Measurements from ENCODE around the gene EPHX1. TPM values are rescaled to one million over a fixed set of nuclear protein-coding genes. Genes with fewer than 3 reads are reported as not detected.

The EPHX1 gene
- total and polyA plus RNA-seq, 2 of the 8 experiments (the other 6 are each of a cell fraction or from before 2014, with no cell fraction given), result 45.3 to 79.1 TPM

- H3K9me3 ChIP-seq (ENCODE audit: insufficient read depth in 2 of 2, low read depth in 1 of 2, low read length in 1 of 2), result no peaks in the 10 kb centered on the region
- no peak within 1 kb of the TSS for H3K14ac ChIP-seq (ENCODE audit: insufficient read length)
- peak within 1 kb of the TSS; percentile 96 to 100 (median 100) for H3K9ac ChIP-seq (replicated peaks in 1 of 4; ENCODE audit: extremely low read depth in 1 of 4, low read depth in 3 of 4, low read length in 3 of 4)
- H2BK12ac ChIP-seq (ENCODE audit: low read depth, low read length), result peak within 1 kb of the TSS; percentile 97; the same call in 1 of the 2 replicates
- WGBS, 2 experiments (ENCODE audit: extremely low coverage in 1 of 2, insufficient coverage in 1 of 2, insufficient read length in 1 of 2, insufficient replicate concordance in 2 of 2, low coverage in 1 of 2, low lambda C conversion rate in 2 of 2, missing lambda C conversion rate in 1 of 2), result 2% methylated on average over 46 of the region's 46 CpGs; no CpG with 5 or more reads in 1 of the 2 experiments
- no peaks in the 10 kb centered on the region for H3K79me1 ChIP-seq (ENCODE audit: low read depth, low read length)
- H3K4me2 ChIP-seq (ENCODE audit: insufficient read depth in 1 of 2, low read depth in 2 of 2, low read length in 2 of 2), result peak within 1 kb of the TSS; percentile 78 to 79
- peak within 1 kb of the TSS; percentile 92 to 99 (median 96) for H3K4me3 ChIP-seq (ENCODE audit: extremely low read depth in 1 of 4, insufficient read depth in 2 of 4, low read depth in 3 of 4, low read length in 4 of 4)
- CTCF ChIA-PET (ENCODE audit: partially characterized antibody), result interaction anchor here (0.6 to 6.1 kb wide), 46 partner anchors 8 to 336 kb away, joined by 3 to 50 read pairs (median 4); partner anchors contain the start of genes EPHX1, LEFTY2 and TMEM63A
- H4K8ac ChIP-seq (ENCODE audit: extremely low read depth, insufficient read depth, low read length), result peak within 1 kb of the TSS; percentile 100
- H3K4me1 ChIP-seq (replicated peaks in 1 of 4; ENCODE audit: control insufficient read depth in 3 of 4, insufficient read depth in 4 of 4, low read length in 3 of 4), result peaks cover 1 to 5% (median 4%) of the 10 kb centered on the region in 4 experiments; a peak in 6 of 7 replicates
- 0 out of 2 replicates have a peak within 1 kb of the TSS, but pooled peaks have one; percentile 31 for H2AFZ ChIP-seq (ENCODE audit: low read length)
- peak within 1 kb of the TSS; percentile 100 for H2BK5ac ChIP-seq (ENCODE audit: low read depth, low read length)
- H3K36me3 ChIP-seq (ENCODE audit: control insufficient read depth in 2 of 4, insufficient read depth in 4 of 4, low read length in 3 of 4), result peaks cover 0 to 13% (median 4%) of the 10 kb centered on the region in 4 experiments; a peak in 5 of 8 replicates
- H2BK15ac ChIP-seq (ENCODE audit: low read length), result peak within 1 kb of the TSS; percentile 72; the same call in 1 of the 2 replicates
- peak within 1 kb of the TSS; percentile 85 for H4K5ac ChIP-seq (ENCODE audit: insufficient read length, low read depth, low read length)
- H3K4ac ChIP-seq (replicated peaks; ENCODE audit: insufficient read length, low read depth, low read length), result peak within 1 kb of the TSS; percentile 87
- H4K91ac ChIP-seq (replicated peaks; ENCODE audit: insufficient read length, low read length), result peak within 1 kb of the TSS; percentile 99
- peaks cover 4% of the 10 kb centered on the region for H3K23me2 ChIP-seq (ENCODE audit: low read depth, low read length)
- no peak within 1 kb of the TSS for H2BK120ac ChIP-seq (replicated peaks; ENCODE audit: low read depth, low read length)
- no peak within 1 kb of the TSS for H3K23ac ChIP-seq (ENCODE audit: insufficient read length)
- POLR2A ChIA-PET (ENCODE audit: partially characterized antibody), result interaction anchor here (0.6 to 10.3 kb wide), 53 partner anchors 8 to 317 kb away, joined by 3 to 166 read pairs (median 4); partner anchors contain the start of genes ENAH, EPHX1, LEFTY2 and PYCR2
- H4K20me1 ChIP-seq (replicated peaks in 1 of 2; ENCODE audit: control insufficient read depth in 1 of 2, insufficient read depth in 2 of 2, low read length in 2 of 2), result peaks cover 0 to 8% of the 10 kb centered on the region in 2 experiments
- DNase-seq (ENCODE audit: low read depth in 1 of 2, low spot score in 2 of 2), result peak; percentile 98 to 99
- no peaks in the 10 kb centered on the region for H3K27me3 ChIP-seq (replicated peaks in 1 of 4; ENCODE audit: control insufficient read depth in 3 of 4, extremely low read depth in 1 of 4, insufficient read depth in 3 of 4, low read length in 3 of 4)
- no peak within 1 kb of the TSS for H2BK20ac ChIP-seq (ENCODE audit: low read length)
- peak within 1 kb of the TSS; percentile 98 for H3K56ac ChIP-seq (replicated peaks; ENCODE audit: insufficient read length, low read depth, low read length)
- peaks cover 29 to 49% of the 10 kb centered on the region in 2 experiments for H3K79me2 ChIP-seq (ENCODE audit: control insufficient read depth in 1 of 2, insufficient read depth in 2 of 2, low read length in 2 of 2)
- H2AK5ac ChIP-seq (ENCODE audit: low read depth, low read length), result peak within 1 kb of the TSS; percentile 96; the same call in 1 of the 2 replicates
- peak within 1 kb of the TSS; percentile 98 for H3K18ac ChIP-seq (ENCODE audit: extremely low read depth, low read length)
- FAIRE-seq, result peak; percentile 90
- H3K27ac ChIP-seq (ENCODE audit: low read depth, low read length), result peak within 1 kb of the TSS; percentile 99
- TF ChIP-seq BACH1 (IDR thresholded peaks at IDR 0.05; ENCODE audit: low read length), result 0 out of 2 replicates have a peak, but pooled peaks have one; percentile 58
- no peak for TF ChIP-seq POU5F1 (IDR thresholded peaks at IDR 0.05; ENCODE audit: low read depth, low read length)
- TF ChIP-seq RNF2 (IDR thresholded peaks at IDR 0.05; ENCODE audit: borderline replicate concordance, low read depth, low read length, missing control alignments, poor library complexity, severe bottlenecking), result no peak
- no peak for TF ChIP-seq TCF12 (IDR thresholded peaks at IDR 0.05; ENCODE audit: low read depth, low read length)
- TF ChIP-seq CBX8 (IDR thresholded peaks at IDR 0.05; ENCODE audit: borderline replicate concordance, low read depth, low read length), result no peak
- TF ChIP-seq BRCA1 (IDR thresholded peaks at IDR 0.05; ENCODE audit: low read depth, low read length), result no peak
- TF ChIP-seq RXRA (IDR thresholded peaks at IDR 0.05; ENCODE audit: insufficient read depth, low read depth, low read length), result no peak
- no peak for TF ChIP-seq JUND (IDR thresholded peaks at IDR 0.05; ENCODE audit: low read length)
- TF ChIP-seq PHF8 (conservative IDR thresholded peaks at IDR 0.05; ENCODE audit: low read depth, low read length), result peak; percentile 68
- no peak for TF ChIP-seq SP2 (IDR thresholded peaks at IDR 0.05; ENCODE audit: low read length)
- TF ChIP-seq ZNF274 (IDR thresholded peaks at IDR 0.05; ENCODE audit: borderline replicate concordance, extremely low read depth, low read length), result no peak
These were observed 32.2 kb upstream of the EPHX1 start, which contains the start of gene SRP9 for GRCh38 chr1:225777583-225778336. SRP9 (plus strand) TSS chr1:225777826; CDS start chr1:225777941, 115 bp downstream.
